Peyer's patch (tissue), 4 donors: ENCODE results near the gene ANKRD13A. TPM values are rescaled to one million over a fixed set of nuclear protein-coding genes. Genes with fewer than 3 reads are reported as not detected.
A peak's percentile ranks its signal among the peaks of the same experiment; 100 is the strongest.

ENCODE experiments used
- DNase-seq, 3 donors: peaks; one replicate each; pipeline ENCODE4 v3.0.0-alpha.2; 2017 to 2019
- H3K27ac ChIP-seq, 4 donors: fragments of 200-600 bp; sonication (generic); one replicate each; pipeline ENCODE4 v1.5.1; 2016 to 2019
- H3K27me3 ChIP-seq, 2 donors: fragments of 200-600 bp; sonication (generic); one replicate each; pipeline ENCODE4 v1.5.1; 2019
- H3K36me3 ChIP-seq, 3 donors: fragments of 200-600 bp; sonication (generic); one replicate each; pipeline ENCODE4 v1.5.1; 2016 to 2019
- H3K4me1 ChIP-seq, 4 donors: fragments of 200-600 bp; sonication (generic); one replicate each; pipeline ENCODE4 v1.5.1; 2016 to 2019
- H3K4me3 ChIP-seq, 4 donors: fragments of 200-600 bp; sonication (generic); 1 replicate in 3 of 4; 2 replicates in 1 of 4; pipeline ENCODE4 v1.5.1; 2016 to 2019; ENCODE audit warnings: mild to moderate bottlenecking in 1 of 4
- H3K9me3 ChIP-seq, 4 donors: fragments of 200-600 bp; sonication (generic); one replicate each; pipeline ENCODE4 v1.5.1; 2016 to 2019; ENCODE audit warnings: mild to moderate bottlenecking in 1 of 4
- POLR2A ChIP-seq, 2 donors: fragments of 450-650 bp; IDR thresholded peaks; one replicate each; pipeline ENCODE4 v1.5.1; 2017; ENCODE audit warnings: antibody characterized with exemption in 2 of 2, mild to moderate bottlenecking in 2 of 2, moderate library complexity in 2 of 2
- total RNA-seq, 4 donors: library from RNA; depleted of rRNA; stranded (reverse); fragments of >200 nt; gene quantifications; one replicate each; pipeline ENCODE4 v1.1.0, GENCODE V29; 2016
- TF ChIP-seq, protein P1 (sequence below), 6 experiments: fragments of 450-650 bp in 4 of 6; fragments of 200-600 bp in 2 of 6; sonication (generic) in 1 of 6; IDR thresholded peaks; one replicate each; pipeline ENCODE4 v1.5.1; 2017 to 2019; ENCODE audit warnings: antibody characterized with exemption in 6 of 6, mild to moderate bottlenecking in 3 of 6, moderate library complexity in 1 of 6

Gene ANKRD13A
- total RNA-seq, 4 donors from 2014 or later, result 81.3 to 124 (median 92.1) TPM

DNA sequence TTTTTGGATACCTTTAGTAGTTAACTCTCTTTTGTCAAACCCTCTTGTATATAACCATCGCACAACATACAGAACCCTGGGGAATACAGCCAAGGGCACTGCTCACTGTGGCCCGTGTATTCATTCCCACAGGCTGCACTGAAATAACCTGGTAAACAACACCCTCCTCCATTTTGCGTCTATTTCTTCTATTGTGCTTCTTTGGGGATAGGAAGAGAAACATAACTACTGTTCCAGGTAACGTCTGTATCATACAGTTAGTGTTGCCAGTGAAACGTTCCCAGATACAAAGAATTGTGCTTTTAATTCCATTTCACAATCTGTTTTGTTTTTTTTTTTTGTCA lies 39.5 kb downstream of the ANKRD13A start:
- H3K36me3 ChIP-seq, result peaks cover 0 to 52% (median 0%) of the 10 kb centered on the region in 3 donors
- H3K27me3 ChIP-seq, result no peaks in the 10 kb centered on the region
- H3K27ac ChIP-seq, result peak overlapping the region; percentile 37 to 80 (median 64)
- H3K4me3 ChIP-seq, result no peak overlapping the region
- TF ChIP-seq, protein P1, sequence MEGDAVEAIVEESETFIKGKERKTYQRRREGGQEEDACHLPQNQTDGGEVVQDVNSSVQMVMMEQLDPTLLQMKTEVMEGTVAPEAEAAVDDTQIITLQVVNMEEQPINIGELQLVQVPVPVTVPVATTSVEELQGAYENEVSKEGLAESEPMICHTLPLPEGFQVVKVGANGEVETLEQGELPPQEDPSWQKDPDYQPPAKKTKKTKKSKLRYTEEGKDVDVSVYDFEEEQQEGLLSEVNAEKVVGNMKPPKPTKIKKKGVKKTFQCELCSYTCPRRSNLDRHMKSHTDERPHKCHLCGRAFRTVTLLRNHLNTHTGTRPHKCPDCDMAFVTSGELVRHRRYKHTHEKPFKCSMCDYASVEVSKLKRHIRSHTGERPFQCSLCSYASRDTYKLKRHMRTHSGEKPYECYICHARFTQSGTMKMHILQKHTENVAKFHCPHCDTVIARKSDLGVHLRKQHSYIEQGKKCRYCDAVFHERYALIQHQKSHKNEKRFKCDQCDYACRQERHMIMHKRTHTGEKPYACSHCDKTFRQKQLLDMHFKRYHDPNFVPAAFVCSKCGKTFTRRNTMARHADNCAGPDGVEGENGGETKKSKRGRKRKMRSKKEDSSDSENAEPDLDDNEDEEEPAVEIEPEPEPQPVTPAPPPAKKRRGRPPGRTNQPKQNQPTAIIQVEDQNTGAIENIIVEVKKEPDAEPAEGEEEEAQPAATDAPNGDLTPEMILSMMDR (IDR thresholded peaks at IDR 0.05), result no peak
- TF ChIP-seq POLR2A (IDR thresholded peaks at IDR 0.05), result no peak
- no peaks in the 10 kb centered on the region for H3K9me3 ChIP-seq
- H3K4me1 ChIP-seq, result peaks cover 0 to 19% (median 0%) of the 10 kb centered on the region in 4 donors
- no peak for DNase-seq

DNA sequence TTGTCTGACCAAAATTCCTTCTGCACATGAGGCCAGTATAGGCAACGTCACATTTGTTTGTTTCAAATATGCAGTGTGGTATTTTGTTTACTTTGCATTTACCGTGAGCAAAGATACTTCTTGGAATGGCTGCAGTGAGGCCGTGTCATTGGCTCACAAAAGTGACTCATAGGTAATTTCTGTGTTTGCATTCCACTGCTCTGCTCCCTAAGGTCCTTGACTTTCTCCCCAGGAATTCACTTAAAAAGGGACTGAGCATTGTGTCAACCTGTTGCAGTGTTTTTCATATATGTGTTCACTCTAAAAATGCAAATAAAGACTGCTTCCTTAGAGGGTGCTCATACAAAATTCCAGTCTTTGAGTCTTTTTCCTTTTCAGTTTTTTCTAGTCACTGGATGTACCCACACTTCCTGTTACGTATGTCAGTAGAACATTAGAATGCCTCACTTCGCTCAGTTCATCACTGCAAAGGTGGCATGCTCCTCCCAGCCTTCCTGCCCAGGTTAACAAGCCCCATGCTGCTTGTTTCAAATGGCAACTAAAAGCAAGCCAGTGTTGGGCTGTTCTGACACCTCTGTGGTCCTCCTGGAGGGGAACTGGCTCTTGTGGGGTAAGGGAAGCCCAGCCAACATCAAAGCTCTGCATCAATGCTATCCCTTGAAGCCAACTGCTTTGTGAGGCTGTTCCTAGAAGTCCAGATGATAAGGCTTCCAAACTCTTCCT lies 40.0 kb downstream of the ANKRD13A start:
- Histone ChIP-seq H3K4me3 (no peak overlapping the region), H3K36me3 (peaks cover 0 to 47% (median 0%) of the 10 kb centered on the region in 3 donors), H3K27me3 (no peaks in the 10 kb centered on the region), H3K4me1 (peaks cover 0 to 19% (median 0%) of the 10 kb centered on the region in 4 donors), H3K9me3 (no peaks in the 10 kb centered on the region), H3K27ac (peak overlapping the region; percentile 37 to 80 (median 64))
- TF ChIP-seq, protein P1 (IDR thresholded peaks at IDR 0.05), result no peak
- TF ChIP-seq POLR2A (IDR thresholded peaks at IDR 0.05), result no peak
- peak in 2 of 3 donors; percentile 32 to 64 for DNase-seq

DNA sequence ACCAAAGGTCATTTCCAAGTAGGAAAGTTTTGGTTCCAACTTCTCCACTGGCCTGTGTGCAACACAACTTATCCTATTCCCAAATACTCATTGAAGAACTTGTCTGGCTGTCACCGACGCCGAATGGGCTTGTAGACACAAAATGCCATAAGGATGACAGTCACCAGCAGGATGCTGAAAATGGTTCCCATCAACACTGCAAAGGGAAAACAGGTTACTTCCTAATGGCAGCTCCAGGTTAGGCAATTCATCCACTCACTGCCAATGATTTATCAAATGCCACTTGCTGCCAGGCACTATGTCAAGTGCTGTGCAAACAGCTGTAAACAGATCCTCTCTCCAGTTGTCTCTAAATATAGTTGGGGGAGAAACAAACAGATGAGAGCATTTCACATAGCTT lies 43.0 kb downstream of the ANKRD13A start:
- TF ChIP-seq POLR2A (IDR thresholded peaks at IDR 0.05), result no peak
- TF ChIP-seq, protein P1 (IDR thresholded peaks at IDR 0.05), result no peak
- Histone ChIP-seq H3K4me1 (peaks cover 0 to 27% (median 0%) of the 10 kb centered on the region in 4 donors), H3K27ac (no peak overlapping the region), H3K9me3 (no peaks in the 10 kb centered on the region), H3K4me3 (no peak overlapping the region), H3K36me3 (peaks cover 0 to 22% (median 0%) of the 10 kb centered on the region in 3 donors), H3K27me3 (no peaks in the 10 kb centered on the region)
- no peak for DNase-seq

GRCh38 chr12:110046451-110047187 lies 47.4 kb downstream of the ANKRD13A start:
- TF ChIP-seq, protein P1 (IDR thresholded peaks at IDR 0.05), result no peak
- no peak for TF ChIP-seq POLR2A (IDR thresholded peaks at IDR 0.05)
- Histone ChIP-seq H3K4me1 (peaks cover 0 to 15% (median 2%) of the 10 kb centered on the region in 4 donors), H3K36me3 (peaks cover 0 to 8% (median 0%) of the 10 kb centered on the region in 3 donors), H3K4me3 (no peak overlapping the region), H3K9me3 (no peaks in the 10 kb centered on the region), H3K27ac (no peak overlapping the region), H3K27me3 (no peaks in the 10 kb centered on the region)
- DNase-seq, result no peak

DNA sequence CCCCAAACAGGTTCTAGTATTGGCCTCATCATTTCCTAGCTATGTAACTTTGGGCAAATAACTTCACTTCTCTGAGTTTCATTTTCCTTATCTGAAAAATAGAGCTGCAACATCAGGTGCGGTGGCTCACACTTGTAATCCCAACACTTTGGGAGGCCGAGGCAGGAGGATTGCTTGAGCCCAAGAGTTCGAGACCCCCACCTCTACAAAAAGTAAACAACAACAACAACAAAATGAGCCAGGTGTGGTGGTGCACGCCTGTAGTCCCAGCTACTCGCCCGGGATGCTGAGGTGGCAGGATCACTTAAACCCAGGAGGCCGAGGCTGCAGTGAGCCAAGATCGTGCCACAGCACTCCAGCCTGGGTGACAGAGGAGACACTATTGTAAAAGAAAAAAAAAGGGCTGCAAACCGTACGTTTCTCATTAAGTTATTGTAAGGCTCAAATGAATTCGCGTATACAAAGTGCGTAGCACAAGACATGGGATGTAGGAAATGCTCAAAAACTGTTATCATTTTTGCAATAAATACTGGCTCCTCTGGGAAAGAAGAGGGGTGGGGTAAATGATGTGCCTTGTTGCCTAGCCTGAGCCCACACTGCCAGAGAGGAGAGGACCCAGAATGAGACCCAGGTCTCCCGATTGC lies 48.2 kb downstream of the ANKRD13A start:
- no peak for DNase-seq
- TF ChIP-seq, protein P1 (IDR thresholded peaks at IDR 0.05), result no peak
- no peak for TF ChIP-seq POLR2A (IDR thresholded peaks at IDR 0.05)
- peak overlapping the region; percentile 57 to 80 (median 74) for H3K27ac ChIP-seq
- peaks cover 0 to 15% (median 2%) of the 10 kb centered on the region in 4 donors for H3K4me1 ChIP-seq
- no peaks in the 10 kb centered on the region for H3K9me3 ChIP-seq
- no peaks in the 10 kb centered on the region for H3K27me3 ChIP-seq
- H3K36me3 ChIP-seq, result peaks cover 0 to under 1% (median 0%) of the 10 kb centered on the region in 3 donors
- peak overlapping the region; percentile 72 to 83 (median 78) for H3K4me3 ChIP-seq
